Activated CD4-positive, alpha-beta T cell treated with anti-CD3 and anti-CD28 coated beads, Interleukin-2, amount 50 U/mL, for 4 hours (primary cell): ENCODE data around the gene RNF17.
"Not testable (repeated sequence)": the region's sequence is repeated elsewhere in the genome, so short reads cannot be mapped to it uniquely, and the experiment has no call there.

Experiments
- DNase-seq, 2 experiments: peaks; one replicate each; pipeline ENCODE4 v3.0.0-alpha.2; 2020

Gene RNF17

GRCh38 chr13:24745861-24746617 is 17.9 kb upstream of the RNF17 start:
- no peak for DNase-seq

GRCh38 chr13:24746618-24747247 is 17.2 kb upstream of the RNF17 start:
- DNase-seq = no peak

- no peak for DNase-seq
Measured at GRCh38 chr13:24747248-24748060, 16.5 kb upstream of the RNF17 start.

- DNase-seq = no peak
Measured at GRCh38 chr13:24748061-24748400, 15.9 kb upstream of the RNF17 start.

- DNase-seq = no peak
Measured at GRCh38 chr13:24759197-24759596, 4.8 kb upstream of the RNF17 start.

GRCh38 chr13:24764276-24764630 is 284 bp downstream of the RNF17 start:
- no peak for DNase-seq

- no peak for DNase-seq
Measured at GRCh38 chr13:24777171-24777570, 13.2 kb downstream of the RNF17 start.

GRCh38 chr13:24784319-24784718 is 20.4 kb downstream of the RNF17 start:
- DNase-seq = no peak

- no peak for DNase-seq
Measured at GRCh38 chr13:24788538-24788937, 24.6 kb downstream of the RNF17 start.

GRCh38 chr13:24802074-24802473 is 38.1 kb downstream of the RNF17 start:
- DNase-seq = no peak

GRCh38 chr13:24821207-24821606 is 57.2 kb downstream of the RNF17 start:
- no peak for DNase-seq

GRCh38 chr13:24822640-24823039 is 58.7 kb downstream of the RNF17 start:
- no peak for DNase-seq

GRCh38 chr13:24823122-24823710 is 59.2 kb downstream of the RNF17 start:
- not testable (repeated sequence) for DNase-seq

- no peak for DNase-seq
Measured at GRCh38 chr13:24827799-24828198, 63.8 kb downstream of the RNF17 start.

- no peak for DNase-seq
Measured at GRCh38 chr13:24834902-24835510, 71.0 kb downstream of the RNF17 start.

GRCh38 chr13:24837528-24837927 is 73.6 kb downstream of the RNF17 start:
- DNase-seq = not testable (repeated sequence)

GRCh38 chr13:24842549-24843274 is 78.7 kb downstream of the RNF17 start:
- no peak for DNase-seq

GRCh38 chr13:24851546-24851945 is 87.6 kb downstream of the RNF17 start:
- no peak for DNase-seq

GRCh38 chr13:24854311-24854710 is 90.3 kb downstream of the RNF17 start:
- DNase-seq = no peak

- no peak for DNase-seq
Measured at GRCh38 chr13:24858953-24859352, 95.0 kb downstream of the RNF17 start.

GRCh38 chr13:24860770-24861169 is 96.8 kb downstream of the RNF17 start:
- DNase-seq = no peak

- DNase-seq = no peak
Measured at GRCh38 chr13:24861617-24862362, 97.8 kb downstream of the RNF17 start.
